Activated T-cell treated with anti-CD3 and anti-CD28 coated beads, Interleukin-2, amount 50 U/mL, for 72 hours (primary cell): ENCODE data around the gene ZNF275. TPM values are rescaled to one million over a fixed set of nuclear protein-coding genes. Genes with fewer than 3 reads are reported as not detected.

Source experiments
- ATAC-seq, 2 donors: fragments of 150-1000 bp; cut with Tn5 transposase; replicated peaks in 1 of 2; 2 replicates each; pipeline ENCODE4 v1.10.0; 2021; ENCODE audit warnings: moderate library complexity in 2 of 2, mild to moderate bottlenecking in 1 of 2
- DNase-seq, 2 donors: peaks; one replicate each; pipeline ENCODE4 v3.0.0; 2021 to 2022; ENCODE audit warnings: mixed read lengths in 1 of 2
- H3K27ac Mint-ChIP-seq: one replicate; pipeline ENCODE4 v1.8.0; 2022; ENCODE audit warnings: mild to moderate bottlenecking, moderate library complexity, mixed read lengths
- H3K27me3 Mint-ChIP-seq: one replicate; pipeline ENCODE4 v1.8.0; 2022; ENCODE audit warnings: low read depth, mixed read lengths
- H3K36me3 Mint-ChIP-seq, 2 donors: one replicate each; pipeline ENCODE4 v1.8.0; 2022; ENCODE audit warnings: mixed read lengths in 2 of 2, mild to moderate bottlenecking in 1 of 2; ENCODE audit not compliant: insufficient read depth in 2 of 2
- H3K4me1 Mint-ChIP-seq: one replicate; pipeline ENCODE4 v1.8.0; 2022; ENCODE audit warnings: low read depth, mixed read lengths
- H3K4me3 Mint-ChIP-seq, 2 donors: one replicate each; pipeline ENCODE4 v1.8.0; 2022; ENCODE audit warnings: mild to moderate bottlenecking in 2 of 2, mixed read lengths in 2 of 2, moderate library complexity in 2 of 2
- H3K9me3 Mint-ChIP-seq, 2 donors: one replicate each; pipeline ENCODE4 v1.8.0; 2022; ENCODE audit warnings: mixed read lengths in 2 of 2
- total RNA-seq, 2 donors: library from RNA; stranded (reverse); gene quantifications; one replicate each; pipeline ENCODE4 v1.2.3, GENCODE V29; 2022

The ZNF275 gene
- total RNA-seq, 2 donors from 2014 or later = 15.6 to 15.7 TPM

GRCh38 chrX:153352858-153353257, 18.9 kb downstream of the ZNF275 start:
- H3K27me3 Mint-ChIP-seq = no peaks in the 10 kb centered on the region
- H3K4me3 Mint-ChIP-seq = no peak overlapping the region
- H3K36me3 Mint-ChIP-seq = peaks cover 4 to 16% of the 10 kb centered on the region in 2 donors
- H3K9me3 Mint-ChIP-seq = peaks cover 2 to 4% of the 10 kb centered on the region in 2 donors
- H3K27ac Mint-ChIP-seq = no peak overlapping the region
- ATAC-seq (no peak), DNase-seq (no peak)
- peaks cover 5% of the 10 kb centered on the region for H3K4me1 Mint-ChIP-seq

- H3K4me1 Mint-ChIP-seq = peaks cover 5% of the 10 kb centered on the region
- no peak overlapping the region for H3K4me3 Mint-ChIP-seq
- ATAC-seq (no peak), DNase-seq (no peak)
- peaks cover 3 to 16% of the 10 kb centered on the region in 2 donors for H3K36me3 Mint-ChIP-seq
- H3K9me3 Mint-ChIP-seq = peaks cover 2 to 4% of the 10 kb centered on the region in 2 donors
- H3K27me3 Mint-ChIP-seq = no peaks in the 10 kb centered on the region
- no peak overlapping the region for H3K27ac Mint-ChIP-seq
Measured at GRCh38 chrX:153353416-153353815, 19.5 kb downstream of the ZNF275 start.

- H3K4me3 Mint-ChIP-seq = no peak overlapping the region
- no peaks in the 10 kb centered on the region for H3K4me1 Mint-ChIP-seq
- no peak for DNase-seq
- H3K27me3 Mint-ChIP-seq = no peaks in the 10 kb centered on the region
- peaks cover 0 to 9% of the 10 kb centered on the region in 2 donors for H3K36me3 Mint-ChIP-seq
- H3K9me3 Mint-ChIP-seq = peaks cover 4% of the 10 kb centered on the region in 2 donors
- no peak for ATAC-seq
- no peak overlapping the region for H3K27ac Mint-ChIP-seq
Measured at GRCh38 chrX:153357877-153358276, 23.9 kb downstream of the ZNF275 start.

GRCh38 chrX:153361781-153362397, 27.9 kb downstream of the ZNF275 start:
- H3K27ac Mint-ChIP-seq = no peak overlapping the region
- ATAC-seq (no peak), DNase-seq (no peak)
- H3K27me3 Mint-ChIP-seq = no peaks in the 10 kb centered on the region
- H3K36me3 Mint-ChIP-seq = peaks cover 0 to 9% of the 10 kb centered on the region in 2 donors
- peaks cover 8% of the 10 kb centered on the region for H3K4me1 Mint-ChIP-seq
- no peak overlapping the region for H3K4me3 Mint-ChIP-seq
- peaks cover 3 to 4% of the 10 kb centered on the region in 2 donors for H3K9me3 Mint-ChIP-seq

GRCh38 chrX:153365670-153366069, 31.7 kb downstream of the ZNF275 start:
- peaks cover 10% of the 10 kb centered on the region for H3K4me1 Mint-ChIP-seq
- no peaks in the 10 kb centered on the region for H3K36me3 Mint-ChIP-seq
- DNase-seq (no peak), ATAC-seq (peak; percentile 37 to 65)
- no peak overlapping the region for H3K27ac Mint-ChIP-seq
- H3K4me3 Mint-ChIP-seq = peak overlapping the region in 1 of 2 donors; percentile 18
- H3K9me3 Mint-ChIP-seq = no peaks in the 10 kb centered on the region
- H3K27me3 Mint-ChIP-seq = peaks cover 10% of the 10 kb centered on the region

GRCh38 chrX:153366119-153366518, 32.2 kb downstream of the ZNF275 start:
- ATAC-seq (no peak), DNase-seq (no peak)
- Mint-ChIP-seq H3K4me3 (peak overlapping the region in 1 of 2 donors; percentile 18), H3K9me3 (no peaks in the 10 kb centered on the region), H3K36me3 (no peaks in the 10 kb centered on the region), H3K4me1 (peaks cover 13% of the 10 kb centered on the region), H3K27ac (no peak overlapping the region), H3K27me3 (peaks cover 10% of the 10 kb centered on the region)

- peaks cover 10% of the 10 kb centered on the region for H3K27me3 Mint-ChIP-seq
- H3K4me3 Mint-ChIP-seq = no peak overlapping the region
Measured at GRCh38 chrX:153366878-153367538, 33.1 kb downstream of the ZNF275 start.

GRCh38 chrX:153370293-153371055, 36.5 kb downstream of the ZNF275 start:
- peak in 1 of 2 donors; percentile 11 for DNase-seq
- Mint-ChIP-seq H3K4me1 (peaks cover 12% of the 10 kb centered on the region), H3K36me3 (no peaks in the 10 kb centered on the region), H3K4me3 (peak overlapping the region in 1 of 2 donors; percentile 33), H3K27me3 (peaks cover 14% of the 10 kb centered on the region), H3K9me3 (no peaks in the 10 kb centered on the region), H3K27ac (peak overlapping the region; percentile 56)
- ATAC-seq = peak; percentile 56 to 74

More at GRCh38 chrX:153366878-153367538, 33.1 kb downstream of the ZNF275 start:
- ATAC-seq (no peak), DNase-seq (no peak)
- Mint-ChIP-seq H3K9me3 (no peaks in the 10 kb centered on the region), H3K4me1 (peaks cover 13% of the 10 kb centered on the region), H3K27ac (no peak overlapping the region), H3K36me3 (no peaks in the 10 kb centered on the region)

- peak overlapping the region in 1 of 2 donors; percentile 33 for H3K4me3 Mint-ChIP-seq
- no peak for ATAC-seq
Measured at GRCh38 chrX:153371256-153371655, 37.3 kb downstream of the ZNF275 start.

GRCh38 chrX:153372949-153373348, 39.0 kb downstream of the ZNF275 start:
- peaks cover 19% of the 10 kb centered on the region for H3K27me3 Mint-ChIP-seq
- DNase-seq = no peak
- H3K4me1 Mint-ChIP-seq = peaks cover 5% of the 10 kb centered on the region
- ATAC-seq = no peak
- no peaks in the 10 kb centered on the region for H3K36me3 Mint-ChIP-seq
- no peak overlapping the region for H3K4me3 Mint-ChIP-seq
- no peak overlapping the region for H3K27ac Mint-ChIP-seq
- no peaks in the 10 kb centered on the region for H3K9me3 Mint-ChIP-seq

More at GRCh38 chrX:153371256-153371655, 37.3 kb downstream of the ZNF275 start:
- Mint-ChIP-seq H3K4me1 (peaks cover 5% of the 10 kb centered on the region), H3K9me3 (no peaks in the 10 kb centered on the region), H3K27ac (peak overlapping the region; percentile 56), H3K27me3 (peaks cover 19% of the 10 kb centered on the region), H3K36me3 (no peaks in the 10 kb centered on the region)
- DNase-seq = no peak

GRCh38 chrX:153374426-153374825, 40.5 kb downstream of the ZNF275 start:
- no peak for DNase-seq
- Mint-ChIP-seq H3K9me3 (no peaks in the 10 kb centered on the region), H3K36me3 (no peaks in the 10 kb centered on the region), H3K27me3 (peaks cover 16% of the 10 kb centered on the region), H3K4me3 (no peak overlapping the region), H3K27ac (no peak overlapping the region), H3K4me1 (peaks cover 5% of the 10 kb centered on the region)
- ATAC-seq = no peak

- H3K9me3 Mint-ChIP-seq = no peaks in the 10 kb centered on the region
- no peak for ATAC-seq
- H3K36me3 Mint-ChIP-seq = no peaks in the 10 kb centered on the region
- DNase-seq = no peak
- H3K4me1 Mint-ChIP-seq = peaks cover 4% of the 10 kb centered on the region
- no peak overlapping the region for H3K4me3 Mint-ChIP-seq
- H3K27me3 Mint-ChIP-seq = peaks cover 9% of the 10 kb centered on the region
- H3K27ac Mint-ChIP-seq = no peak overlapping the region
Measured at GRCh38 chrX:153375571-153375970, 41.6 kb downstream of the ZNF275 start.

GRCh38 chrX:153377727-153378126, 43.8 kb downstream of the ZNF275 start:
- H3K27ac Mint-ChIP-seq = no peak overlapping the region
- DNase-seq (no peak), ATAC-seq (no peak)
- H3K4me3 Mint-ChIP-seq = no peak overlapping the region
- H3K4me1 Mint-ChIP-seq = no peaks in the 10 kb centered on the region
- H3K9me3 Mint-ChIP-seq = no peaks in the 10 kb centered on the region
- peaks cover 9% of the 10 kb centered on the region for H3K27me3 Mint-ChIP-seq
- H3K36me3 Mint-ChIP-seq = no peaks in the 10 kb centered on the region
